Liver (tissue), 9 donors: ENCODE data around the gene PTCD2. TPM values are rescaled to one million over a fixed set of nuclear protein-coding genes. Genes with fewer than 3 reads are reported as not detected.

Experiments used
- DNase-seq: peaks from one replicate; pipeline ENCODE4 v3.0.0-alpha.2; 2017; ENCODE audit warnings: low spot score
- H3K27ac ChIP-seq, 2 donors: one replicate each; pipeline ENCODE4 v1.7.0; 2013; ENCODE audit warnings: inconsistent platforms in 2 of 2, low read length in 2 of 2, control low read depth in 1 of 2, low read depth in 1 of 2, mild to moderate bottlenecking in 1 of 2
- H3K27me3 ChIP-seq, 4 donors: one replicate each; pipeline versions ENCODE4 v1.6.1 to v1.7.0; 2013; ENCODE audit warnings: low read length in 3 of 4, inconsistent platforms in 1 of 4, mild to moderate bottlenecking in 1 of 4, moderate library complexity in 1 of 4; ENCODE audit not compliant: control insufficient read depth in 4 of 4, insufficient read depth in 4 of 4
- H3K36me3 ChIP-seq, 4 donors: one replicate each; pipeline versions ENCODE4 v1.6.1 to v1.7.0; 2013; ENCODE audit warnings: low read length in 3 of 4, mild to moderate bottlenecking in 3 of 4, low read depth in 1 of 4, moderate library complexity in 1 of 4; ENCODE audit not compliant: control insufficient read depth in 4 of 4, insufficient read depth in 3 of 4
- H3K4me1 ChIP-seq, 4 donors: one replicate each; pipeline versions ENCODE4 v1.6.1 to v1.7.0; 2013; ENCODE audit warnings: low read length in 3 of 4, mild to moderate bottlenecking in 3 of 4, moderate library complexity in 1 of 4; ENCODE audit not compliant: control insufficient read depth in 4 of 4, insufficient read depth in 4 of 4
- H3K4me3 ChIP-seq, 3 donors: one replicate each; pipeline versions ENCODE4 v1.6.1 to v1.7.0; 2013; ENCODE audit warnings: low read length in 3 of 3, control low read depth in 1 of 3, low read depth in 1 of 3, mild to moderate bottlenecking in 1 of 3
- H3K9ac ChIP-seq, 2 donors: one replicate each; pipeline ENCODE4 v1.7.0; 2013; ENCODE audit warnings: low read length in 2 of 2, mild to moderate bottlenecking in 2 of 2, moderate library complexity in 2 of 2, control low read depth in 1 of 2, low read depth in 1 of 2
- H3K9me3 ChIP-seq, 4 donors: one replicate each; pipeline versions ENCODE4 v1.6.1 to v1.7.0; 2013; ENCODE audit warnings: low read length in 3 of 4; ENCODE audit not compliant: control insufficient read depth in 4 of 4
- ATF3 ChIP-seq: IDR thresholded peaks from 2 replicates; pipeline ENCODE4 v1.6.1; 2016; ENCODE audit warnings: antibody characterized with exemption
- CTCF ChIP-seq: fragments of 150-350 bp; IDR thresholded peaks from 2 replicates; pipeline ENCODE4 v1.5.1; 2017; ENCODE audit warnings: improper control_type of control experiment, low read depth, low read length; ENCODE audit not compliant: missing input control
- FOXA2 ChIP-seq: IDR thresholded peaks from 2 replicates; pipeline ENCODE4 v1.6.1; 2016; ENCODE audit warnings: antibody characterized with exemption
- HNF4A ChIP-seq, 2 donors: conservative IDR thresholded peaks; 2 replicates each; pipeline ENCODE4 v1.6.1; 2016; ENCODE audit warnings: antibody characterized with exemption in 2 of 2, mild to moderate bottlenecking in 2 of 2
- JUND ChIP-seq, 2 donors: IDR thresholded peaks; 2 replicates each; pipeline ENCODE4 v1.6.1; 2016; ENCODE audit warnings: antibody characterized with exemption in 2 of 2
- MAX ChIP-seq: IDR thresholded peaks from 2 replicates; pipeline ENCODE4 v1.6.1; 2016; ENCODE audit warnings: antibody characterized with exemption
- NR2F2 ChIP-seq: IDR thresholded peaks from 2 replicates; pipeline ENCODE4 v1.6.1; 2016; ENCODE audit warnings: antibody characterized with exemption
- RAD21 ChIP-seq, 2 donors: IDR thresholded peaks; 2 replicates each; pipeline ENCODE4 v1.6.1; 2016; ENCODE audit warnings: antibody characterized with exemption in 2 of 2, mild to moderate bottlenecking in 2 of 2
- RXRA ChIP-seq, 2 donors: IDR thresholded peaks; 2 replicates each; pipeline ENCODE4 v1.6.1; 2017 to 2018; ENCODE audit warnings: antibody characterized with exemption in 2 of 2, mild to moderate bottlenecking in 1 of 2
- SP1 ChIP-seq: IDR thresholded peaks from 2 replicates; pipeline ENCODE4 v1.6.1; 2018; ENCODE audit warnings: antibody characterized with exemption, mild to moderate bottlenecking
- TAF1 ChIP-seq: conservative IDR thresholded peaks from 2 replicates; pipeline ENCODE4 v1.6.1; 2016; ENCODE audit warnings: antibody characterized with exemption, mild to moderate bottlenecking
- YY1 ChIP-seq: IDR thresholded peaks from 2 replicates; pipeline ENCODE4 v1.6.1; 2016; ENCODE audit warnings: antibody characterized with exemption, mild to moderate bottlenecking
- ZBTB33 ChIP-seq: IDR thresholded peaks from 2 replicates; pipeline ENCODE4 v1.6.1; 2016; ENCODE audit warnings: antibody characterized with exemption
- WGBS: extraction: QIAGEN DNeasy Blood & Tissue Kit; methylation state at CpG from one replicate; pipeline ENCODE4 v1.1.7; 2013; 5-methylcytosine and 5-hydroxymethylcytosine counted together
- polyA plus RNA-seq, 2 donors: library from polyadenylated mRNA; stranded (reverse) in 1 of 2; unstranded in 1 of 2; fragments of 200-250 nt in 1 of 2; fragments of >200 nt in 1 of 2; fragmentation: Nextera tagmentation in 1 of 2; extraction: Ambion mirVana in 1 of 2; gene quantifications; one replicate each; pipeline versions ENCODE4 v1.2.1 to v1.2.3, GENCODE V29; 2013 to 2015
- total RNA-seq, 2 donors: library from RNA; depleted of rRNA; stranded (reverse); fragments of >200 nt; gene quantifications; one replicate each; pipeline ENCODE4 v1.2.3, GENCODE V29; 2014
- donor health status: healthy.
- donor health status: healthy.
- donor health status: healthy.
- donor health status: healthy.
- donor health status: healthy.

PTCD2 gene
- total and polyA plus RNA-seq, 4 donors, result 4.4 to 5.9 (median 5.2) TPM

- Histone ChIP-seq H3K36me3 (no peaks in the 10 kb centered on the region), H3K27me3 (no peaks in the 10 kb centered on the region), H3K9me3 (no peaks in the 10 kb centered on the region), H3K27ac (no peak overlapping the region), H3K4me1 (no peaks in the 10 kb centered on the region), H3K4me3 (no peak overlapping the region), H3K9ac (no peak overlapping the region)
- DNase-seq, result no peak
- WGBS, result 80% methylated on average over 2 of the region's 2 CpGs
- TF ChIP-seq SP1, result no peak
- no peak for TF ChIP-seq YY1
- no peak for TF ChIP-seq RXRA (IDR thresholded peaks at IDR 0.05)
- no peak for TF ChIP-seq ZBTB33
- no peak for TF ChIP-seq NR2F2
- TF ChIP-seq RAD21 (IDR thresholded peaks at IDR 0.05), result peak; percentile 20 to 57
- TF ChIP-seq HNF4A (conservative IDR thresholded peaks at IDR 0.05), result no peak
Observed at GRCh38 chr5:72280581-72281069, 39.5 kb upstream of the PTCD2 start.

- 90% methylated on average over 1 of the region's 1 CpG for WGBS
- H3K27ac ChIP-seq, result no peak overlapping the region
- H3K4me3 ChIP-seq, result no peak overlapping the region
- H3K9ac ChIP-seq, result no peak overlapping the region
- no peaks in the 10 kb centered on the region for H3K4me1 ChIP-seq
- TF ChIP-seq HNF4A (conservative IDR thresholded peaks at IDR 0.05) (no peak), RXRA (IDR thresholded peaks at IDR 0.05) (no peak), MAX (no peak), JUND (IDR thresholded peaks at IDR 0.05) (no peak), CTCF (no peak), ATF3 (no peak), NR2F2 (no peak), RAD21 (IDR thresholded peaks at IDR 0.05) (no peak)
- no peaks in the 10 kb centered on the region for H3K36me3 ChIP-seq
- no peak for DNase-seq
- no peaks in the 10 kb centered on the region for H3K9me3 ChIP-seq
- no peaks in the 10 kb centered on the region for H3K27me3 ChIP-seq
Observed at GRCh38 chr5:72281430-72281763, 38.8 kb upstream of the PTCD2 start.

- TF ChIP-seq ATF3 (peak; percentile 69), TAF1 (no peak), FOXA2 (no peak), NR2F2 (peak; percentile 11), HNF4A (conservative IDR thresholded peaks at IDR 0.05) (peak in 1 of 2 donors; percentile 17)
- Histone ChIP-seq H3K27me3 (no peaks in the 10 kb centered on the region), H3K27ac (no peak overlapping the region), H3K36me3 (no peaks in the 10 kb centered on the region), H3K9me3 (no peaks in the 10 kb centered on the region), H3K9ac (no peak overlapping the region), H3K4me1 (no peaks in the 10 kb centered on the region), H3K4me3 (no peak overlapping the region)
- WGBS, result 85% methylated on average over 3 of the region's 3 CpGs
- DNase-seq, result no peak
Observed at GRCh38 chr5:72281764-72282499, 38.2 kb upstream of the PTCD2 start.
